OCI-LY7 (cell line): ENCODE measurements around the gene LDLRAP1. TPM values are rescaled to one million over a fixed set of nuclear protein-coding genes. Genes with fewer than 3 reads are reported as not detected.

Experiments
- BruUV-seq: library from RNA; stranded (reverse); fragments of 400-500 nt; replicated peaks from 2 replicates; lab custom pipeline; 2021; lab: Mats Ljungman, UMichigan
- CTCF ChIA-PET: fragments of 300-600 bp; sonication (Branson Sonifier 250); formaldehyde crosslinking; loops from one replicate; lab custom pipeline; 2022; ENCODE audit warnings: antibody characterized with exemption; ENCODE audit not compliant: unreplicated experiment; lab: Charles Lee
- POLR2A ChIA-PET: fragments of 300-600 bp; sonication (Branson Sonifier 250); formaldehyde crosslinking; loops from one replicate; lab custom pipeline; 2022; ENCODE audit warnings: antibody characterized with exemption; lab: Charles Lee
- DNase-seq: peaks from one replicate; pipeline ENCODE4 v3.0.0-alpha.2; 2015; ENCODE audit warnings: low spot score
- H2AFZ ChIP-seq: fragments of 200-600 bp; sonication (generic), shearing (Covaris generic); 2 replicates; pipeline ENCODE4 v1.6.1; 2014; ENCODE audit warnings: mild to moderate bottlenecking, antibody characterized with exemption, low read length, moderate library complexity
- H3K27ac ChIP-seq: fragments of 200-600 bp; sonication (generic); 2 replicates; pipeline ENCODE4 v1.5.1; 2014; ENCODE audit warnings: mixed run types, low read depth, mild to moderate bottlenecking, moderate library complexity, low read length, inconsistent platforms; ENCODE audit not compliant: poor library complexity, severe bottlenecking
- H3K36me3 ChIP-seq: fragments of 200-600 bp; sonication (generic); 2 replicates; pipeline ENCODE4 v1.6.1; 2014; ENCODE audit warnings: mild to moderate bottlenecking, antibody characterized with exemption, low read length, moderate library complexity, mixed read lengths; ENCODE audit not compliant: insufficient read depth
- H3K4me1 ChIP-seq: fragments of 200-600 bp; sonication (generic); 2 replicates; pipeline ENCODE4 v1.5.1; 2014; ENCODE audit warnings: mild to moderate bottlenecking, low read length; ENCODE audit not compliant: insufficient read depth, poor library complexity, severe bottlenecking
- H3K4me2 ChIP-seq: fragments of 200-600 bp; sonication (generic); 2 replicates; pipeline ENCODE4 v1.6.1; 2014; ENCODE audit warnings: mild to moderate bottlenecking, low read length
- H3K4me3 ChIP-seq: fragments of 200-600 bp; sonication (generic); 2 replicates; pipeline ENCODE4 v1.5.1; 2014; ENCODE audit warnings: mild to moderate bottlenecking, low read depth, low read length; ENCODE audit not compliant: poor library complexity, severe bottlenecking
- H3K79me2 ChIP-seq: fragments of 200-600 bp; sonication (generic); 2 replicates; pipeline ENCODE4 v1.6.1; 2016; ENCODE audit warnings: low read depth, mild to moderate bottlenecking, low read length, moderate library complexity, mixed read lengths; ENCODE audit not compliant: insufficient read depth
- H3K9me2 ChIP-seq: fragments of 200-600 bp; sonication (generic); 2 replicates; pipeline ENCODE4 v1.6.1; 2016; ENCODE audit warnings: mild to moderate bottlenecking, low read length, mixed read lengths; ENCODE audit not compliant: insufficient read depth
- H3K9me3 ChIP-seq: fragments of 200-600 bp; sonication (generic); 2 replicates; pipeline ENCODE4 v1.6.1; 2014; ENCODE audit warnings: mild to moderate bottlenecking, mixed run types, low read length, mixed read lengths
- H4K20me1 ChIP-seq: fragments of 200-600 bp; sonication (generic); 2 replicates; pipeline ENCODE4 v1.6.1; 2014; ENCODE audit warnings: mild to moderate bottlenecking, antibody characterized with exemption, low read length, moderate library complexity, mixed read lengths; ENCODE audit not compliant: insufficient read depth
- EZH2phosphoT487 ChIP-seq: fragments of 200-600 bp; sonication (generic); IDR thresholded peaks from 2 replicates; pipeline ENCODE4 v1.6.1; 2018; ENCODE audit warnings: low read depth, borderline replicate concordance, mild to moderate bottlenecking, mixed run types, antibody characterized with exemption, low read length, moderate library complexity, mixed read lengths
- intact Hi-C: fragments of 100-400 bp; cut with micrococcal nuclease; formaldehyde crosslinking; loops from one replicate; pipeline ENCODE4 v1.10.0; 2022; ENCODE audit not compliant: unreplicated experiment
- total RNA-seq, 2 experiments: library from RNA; depleted of rRNA in 1 of 2; stranded (reverse); fragments of >200 nt in 1 of 2; shearing (Covaris generic) in 1 of 2; gene quantifications; 2 replicates each; pipeline ENCODE4 v1.2.3, GENCODE V29; 2014 to 2022
- TF ChIP-seq, protein P1 (sequence below): fragments of 200-600 bp; sonication (generic); conservative IDR thresholded peaks from 2 replicates; pipeline ENCODE4 v1.5.1; 2014; ENCODE audit warnings: mild to moderate bottlenecking, antibody characterized with exemption, low read length, moderate library complexity, mixed read lengths

LDLRAP1 gene
- total RNA-seq, 2 experiments from 2014 or later = 14.9 to 36.2 TPM

DNA sequence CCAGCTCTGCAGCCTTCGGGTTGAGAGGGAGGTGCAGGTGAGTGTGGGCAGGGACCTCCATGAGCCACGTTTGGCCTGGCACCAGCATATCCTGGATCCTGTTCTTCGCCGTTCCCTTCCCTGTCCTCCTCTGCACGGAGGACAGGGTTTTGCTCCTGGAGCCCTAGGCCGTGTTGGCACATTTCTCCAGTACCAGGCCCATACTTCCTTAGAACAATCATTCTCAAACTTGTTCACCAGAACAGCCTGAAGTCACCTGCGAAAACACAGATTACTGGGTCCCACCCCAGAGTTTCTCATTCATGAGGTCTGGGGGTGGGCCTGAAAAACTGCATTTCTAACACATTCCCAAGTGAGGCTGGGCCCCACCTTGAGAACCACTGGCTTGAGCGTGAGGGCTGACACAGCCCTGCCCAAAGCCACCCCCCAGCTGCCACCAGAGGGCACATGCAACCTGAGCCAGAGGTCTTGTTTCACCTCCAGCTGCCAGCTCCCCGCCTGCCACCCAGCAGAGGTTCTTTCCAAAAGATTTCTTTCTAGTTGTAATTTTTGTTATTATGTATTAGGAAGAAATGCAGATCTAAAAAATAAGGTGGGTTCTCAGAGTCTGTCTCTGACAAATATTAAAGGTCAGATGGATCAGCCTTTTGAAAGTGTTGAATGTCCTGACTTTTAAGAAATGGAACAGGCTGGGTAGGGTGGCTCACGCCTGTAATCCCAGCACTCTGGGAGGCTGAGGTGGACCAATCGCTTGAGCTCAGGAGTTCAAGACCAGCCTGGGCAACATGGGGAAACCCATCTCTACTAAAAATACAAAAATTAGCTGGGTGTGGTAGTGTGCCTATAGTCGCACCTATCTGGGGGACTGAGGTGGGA lies 39.6 kb upstream of the LDLRAP1 start:
- H3K36me3 ChIP-seq = peaks cover 14% of the 10 kb centered on the region
- intact Hi-C loops = loop anchor here (1.0 to 5.0 kb wide), 4 partner anchors 17 to 307 kb away; no protein-coding TSS in a partner anchor
- H3K27ac ChIP-seq = no peak overlapping the region
- H3K79me2 ChIP-seq = no peaks in the 10 kb centered on the region
- no peaks in the 10 kb centered on the region for H3K9me2 ChIP-seq
- ChIA-PET CTCF (interaction anchor here (0.6 to 0.7 kb wide), 2 partner anchors 63 to 243 kb away, joined by 3 read pairs; no protein-coding TSS in a partner anchor), POLR2A (no interaction called here)
- TF ChIP-seq, protein P1, sequence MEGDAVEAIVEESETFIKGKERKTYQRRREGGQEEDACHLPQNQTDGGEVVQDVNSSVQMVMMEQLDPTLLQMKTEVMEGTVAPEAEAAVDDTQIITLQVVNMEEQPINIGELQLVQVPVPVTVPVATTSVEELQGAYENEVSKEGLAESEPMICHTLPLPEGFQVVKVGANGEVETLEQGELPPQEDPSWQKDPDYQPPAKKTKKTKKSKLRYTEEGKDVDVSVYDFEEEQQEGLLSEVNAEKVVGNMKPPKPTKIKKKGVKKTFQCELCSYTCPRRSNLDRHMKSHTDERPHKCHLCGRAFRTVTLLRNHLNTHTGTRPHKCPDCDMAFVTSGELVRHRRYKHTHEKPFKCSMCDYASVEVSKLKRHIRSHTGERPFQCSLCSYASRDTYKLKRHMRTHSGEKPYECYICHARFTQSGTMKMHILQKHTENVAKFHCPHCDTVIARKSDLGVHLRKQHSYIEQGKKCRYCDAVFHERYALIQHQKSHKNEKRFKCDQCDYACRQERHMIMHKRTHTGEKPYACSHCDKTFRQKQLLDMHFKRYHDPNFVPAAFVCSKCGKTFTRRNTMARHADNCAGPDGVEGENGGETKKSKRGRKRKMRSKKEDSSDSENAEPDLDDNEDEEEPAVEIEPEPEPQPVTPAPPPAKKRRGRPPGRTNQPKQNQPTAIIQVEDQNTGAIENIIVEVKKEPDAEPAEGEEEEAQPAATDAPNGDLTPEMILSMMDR = peak; percentile 91
- TF ChIP-seq EZH2phosphoT487 = no peak
- no peaks in the 10 kb centered on the region for H3K9me3 ChIP-seq
- peak; percentile 72 for DNase-seq
- no TSS peak for BruUV-seq
- no peak overlapping the region for H3K4me3 ChIP-seq
- no peaks in the 10 kb centered on the region for H4K20me1 ChIP-seq
- H3K4me2 ChIP-seq = no peak overlapping the region
- no peak overlapping the region for H2AFZ ChIP-seq
- H3K4me1 ChIP-seq = peaks cover 15% of the 10 kb centered on the region

DNA sequence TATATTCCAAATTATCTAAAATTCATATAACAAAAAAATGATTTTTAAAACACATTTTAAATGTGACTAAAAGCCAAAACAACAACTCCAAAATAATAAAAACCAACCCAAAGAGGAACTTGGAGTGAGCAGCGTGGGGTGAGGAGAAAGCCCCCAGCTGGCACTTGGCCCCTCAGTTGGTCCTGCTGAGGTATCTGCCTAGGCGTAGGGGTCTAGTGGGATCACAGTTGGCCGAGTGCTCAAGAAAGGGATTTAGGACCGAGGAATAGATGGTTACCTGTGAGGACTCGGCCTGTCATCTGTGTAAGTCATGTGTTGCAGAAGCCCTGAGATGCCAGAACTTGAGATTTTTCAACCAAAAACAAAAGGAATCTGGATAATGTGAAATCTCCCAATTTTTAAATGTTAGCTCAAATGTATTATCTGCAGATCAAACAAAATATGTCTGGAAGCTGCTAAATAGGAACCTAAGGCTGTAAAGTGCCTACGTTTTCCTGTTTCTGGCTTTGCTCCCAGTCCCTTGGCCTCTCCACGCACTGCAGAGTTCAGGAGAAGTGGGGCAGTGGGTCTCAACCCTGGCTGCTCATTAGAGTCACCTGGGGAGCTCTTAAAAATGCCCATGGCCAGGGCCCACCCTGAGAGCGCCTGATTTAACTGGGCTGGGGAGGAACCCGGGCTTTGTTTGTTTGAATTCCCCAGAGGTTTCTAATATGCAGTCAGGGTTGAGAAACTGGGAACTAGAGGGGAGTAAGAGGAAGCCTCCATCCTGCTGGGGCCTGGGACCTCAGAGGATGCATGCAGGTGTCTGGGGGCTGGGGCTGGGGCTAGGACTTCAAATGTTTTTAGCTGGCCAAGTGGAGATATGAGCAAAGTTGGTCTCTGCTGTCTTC lies 38.5 kb upstream of the LDLRAP1 start:
- H3K9me2 ChIP-seq = no peaks in the 10 kb centered on the region
- ChIA-PET CTCF (interaction anchor here (1.0 kb wide), 1 partner anchor 13 kb away, joined by 4 read pairs; no protein-coding TSS in a partner anchor), POLR2A (interaction anchor here (1.6 kb wide), 1 partner anchor 16 kb away, joined by 4 read pairs; no protein-coding TSS in a partner anchor)
- DNase-seq = peak; percentile 50
- intact Hi-C loops = loop anchor here (1.0 to 5.0 kb wide), 4 partner anchors 15 to 305 kb away; no protein-coding TSS in a partner anchor
- H3K4me2 ChIP-seq = peak overlapping the region; percentile 47
- H3K4me1 ChIP-seq = peaks cover 15% of the 10 kb centered on the region
- H3K4me3 ChIP-seq = no peak overlapping the region
- BruUV-seq = no TSS peak
- H3K9me3 ChIP-seq = no peaks in the 10 kb centered on the region
- H3K36me3 ChIP-seq = peaks cover 11% of the 10 kb centered on the region
- H3K79me2 ChIP-seq = no peaks in the 10 kb centered on the region
- TF ChIP-seq, protein P1 = no peak
- TF ChIP-seq EZH2phosphoT487 = no peak
- no peak overlapping the region for H2AFZ ChIP-seq
- H4K20me1 ChIP-seq = no peaks in the 10 kb centered on the region
- H3K27ac ChIP-seq = no peak overlapping the region
